ENCODE measurements around the gene MARCHF10.

The MARCHF10 gene

GRCh38 chr17:62749926-62750325 is 58.2 kb downstream of the MARCHF10 start:
- no peak for DNase-seq

GRCh38 chr17:62746941-62747340 is 61.2 kb downstream of the MARCHF10 start:
- no peak for DNase-seq

GRCh38 chr17:62745806-62746205 is 62.3 kb downstream of the MARCHF10 start:
- DNase-seq = no peak

- no peak for DNase-seq
Measured at GRCh38 chr17:62744259-62744658, 63.9 kb downstream of the MARCHF10 start.

GRCh38 chr17:62741290-62741689 is 66.8 kb downstream of the MARCHF10 start:
- DNase-seq = peak; percentile 66

GRCh38 chr17:62739645-62740388 is 68.3 kb downstream of the MARCHF10 start:
- no peak for DNase-seq

- DNase-seq = no peak
Measured at GRCh38 chr17:62738281-62738680, 69.8 kb downstream of the MARCHF10 start.

- DNase-seq = peak; percentile 47
Measured at GRCh38 chr17:62737513-62737912, 70.6 kb downstream of the MARCHF10 start.

- no peak for DNase-seq
Measured at GRCh38 chr17:62735044-62735651, 73.0 kb downstream of the MARCHF10 start.

- DNase-seq = no peak
Measured at GRCh38 chr17:62732125-62732524, 76.0 kb downstream of the MARCHF10 start.

GRCh38 chr17:62727916-62728672 is 80.0 kb downstream of the MARCHF10 start:
- no peak for DNase-seq

- no peak for DNase-seq
Measured at GRCh38 chr17:62725791-62726249, 82.3 kb downstream of the MARCHF10 start.

- peak; percentile 91 for DNase-seq
Measured at GRCh38 chr17:62724398-62725146, 83.5 kb downstream of the MARCHF10 start.

GRCh38 chr17:62723842-62724241 is 84.3 kb downstream of the MARCHF10 start:
- DNase-seq = no peak

GRCh38 chr17:62722625-62723024 is 85.5 kb downstream of the MARCHF10 start:
- DNase-seq = no peak

- DNase-seq = peak; percentile 12
Measured at GRCh38 chr17:62720126-62720850, 87.8 kb downstream of the MARCHF10 start.

GRCh38 chr17:62719586-62719985 is 88.5 kb downstream of the MARCHF10 start:
- DNase-seq = no peak

- no peak for DNase-seq
Measured at GRCh38 chr17:62718429-62718828, 89.7 kb downstream of the MARCHF10 start.

GRCh38 chr17:62717889-62718288 is 90.2 kb downstream of the MARCHF10 start:
- DNase-seq = no peak

- no peak for DNase-seq
Measured at GRCh38 chr17:62717589-62717855, 90.6 kb downstream of the MARCHF10 start.

- DNase-seq = no peak
Measured at GRCh38 chr17:62716834-62717588, 91.1 kb downstream of the MARCHF10 start.

- no peak for DNase-seq
Measured at GRCh38 chr17:62715882-62716390, 92.2 kb downstream of the MARCHF10 start.
